Prostate gland (tissue), 2 donors: ENCODE results near the gene SURF1. TPM values are rescaled to one million over a fixed set of nuclear protein-coding genes. Genes with fewer than 3 reads are reported as not detected.
"Not testable (repeated sequence)": the region's sequence is repeated elsewhere in the genome, so short reads cannot be mapped to it uniquely, and the experiment has no call there.

ENCODE experiments used
- DNase-seq: peaks from one replicate; pipeline ENCODE4 v3.0.0-alpha.2; 2019; ENCODE audit warnings: low spot score
- H3K27ac ChIP-seq, 2 donors: fragments of 200-600 bp; sonication (generic); 2 replicates each; pipeline ENCODE4 v1.5.1; 2017 to 2019
- H3K27me3 ChIP-seq: fragments of 200-600 bp; sonication (generic); replicated peaks from 2 replicates; pipeline ENCODE4 v1.5.1; 2019; ENCODE audit not compliant: insufficient read depth
- H3K36me3 ChIP-seq, 2 donors: fragments of 200-600 bp; sonication (generic); 1 replicate in 1 of 2; 2 replicates in 1 of 2; pipeline versions ENCODE4 v1.5.1 to v1.8.1; 2017 to 2019
- H3K4me1 ChIP-seq: fragments of 200-600 bp; sonication (generic); replicated peaks from 2 replicates; pipeline ENCODE4 v1.5.1; 2019
- H3K4me3 ChIP-seq, 2 donors: fragments of 200-600 bp; sonication (generic); 2 replicates each; pipeline ENCODE4 v1.5.1; 2017 to 2019
- H3K9me3 ChIP-seq: fragments of 200-600 bp; sonication (generic); 2 replicates; pipeline ENCODE4 v1.5.1; 2017
- CTCF ChIP-seq, 4 experiments: fragments of 200-600 bp in 2 of 4; fragments of 450-650 bp in 2 of 4; sonication (generic) in 2 of 4; IDR thresholded peaks; 1 replicate in 3 of 4; 2 replicates in 1 of 4; pipeline ENCODE4 v1.5.1; 2016 to 2019; ENCODE audit warnings: antibody characterized with exemption in 4 of 4, mild to moderate bottlenecking in 2 of 4, moderate library complexity in 2 of 4
- POLR2A ChIP-seq: fragments of 450-650 bp; IDR thresholded peaks from one replicate; pipeline ENCODE4 v1.6.1; 2016; ENCODE audit warnings: antibody characterized with exemption, mild to moderate bottlenecking
- POLR2AphosphoS5 ChIP-seq: sonication (generic); formaldehyde crosslinking; IDR thresholded peaks from one replicate; pipeline ENCODE4 v1.6.1; 2017; ENCODE audit warnings: antibody characterized with exemption
- WGBS: methylation state at CpG from one replicate; pipeline ENCODE4 v1.1.5; 2018; 5-methylcytosine and 5-hydroxymethylcytosine counted together
- intact Hi-C: fragments of 100-400 bp; cut with DNase I; formaldehyde crosslinking; loops from one replicate; pipeline ENCODE4 v1.14.2; 2022
- total RNA-seq, 2 donors: library from RNA; depleted of rRNA; stranded (reverse); fragments of >200 nt; gene quantifications; one replicate each; pipeline ENCODE4 v1.1.0, GENCODE V29; 2016

The SURF1 gene
- total RNA-seq, 2 donors from 2014 or later, result 53.3 to 73.8 TPM

DNA sequence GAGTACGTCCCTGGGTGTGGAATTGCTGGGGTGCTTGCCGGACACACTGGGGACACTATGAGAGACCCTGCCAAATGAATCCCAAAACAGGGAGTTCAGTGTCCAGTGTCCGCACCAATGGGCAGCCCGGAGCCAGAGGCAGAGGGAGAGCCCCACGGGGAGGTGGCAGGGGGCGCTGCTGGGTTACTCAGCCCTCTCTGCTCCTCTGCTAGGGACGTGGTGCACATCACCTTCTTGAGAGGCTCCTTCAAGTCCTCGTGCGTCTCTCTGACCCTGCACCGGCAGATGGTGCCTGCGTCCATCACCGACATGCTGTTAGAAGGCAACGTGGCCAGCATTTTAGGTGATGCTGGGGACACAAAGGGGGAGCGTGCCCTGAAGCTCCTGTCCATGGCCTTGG, 40.7 kb upstream of the SURF1 start:
- WGBS, result 36% methylated on average over 14 of the region's 14 CpGs
- no peaks in the 10 kb centered on the region for H3K36me3 ChIP-seq
- intact Hi-C loops, result no loop called here
- H3K27ac ChIP-seq, result no peak overlapping the region
- no peak overlapping the region for H3K4me3 ChIP-seq
- no peak for DNase-seq
- H3K9me3 ChIP-seq, result no peaks in the 10 kb centered on the region
- TF ChIP-seq CTCF (IDR thresholded peaks at IDR 0.05) (no peak), POLR2AphosphoS5 (no peak), POLR2A (no peak)
- H3K27me3 ChIP-seq, result peaks cover 4% of the 10 kb centered on the region
- H3K4me1 ChIP-seq, result no peaks in the 10 kb centered on the region

DNA sequence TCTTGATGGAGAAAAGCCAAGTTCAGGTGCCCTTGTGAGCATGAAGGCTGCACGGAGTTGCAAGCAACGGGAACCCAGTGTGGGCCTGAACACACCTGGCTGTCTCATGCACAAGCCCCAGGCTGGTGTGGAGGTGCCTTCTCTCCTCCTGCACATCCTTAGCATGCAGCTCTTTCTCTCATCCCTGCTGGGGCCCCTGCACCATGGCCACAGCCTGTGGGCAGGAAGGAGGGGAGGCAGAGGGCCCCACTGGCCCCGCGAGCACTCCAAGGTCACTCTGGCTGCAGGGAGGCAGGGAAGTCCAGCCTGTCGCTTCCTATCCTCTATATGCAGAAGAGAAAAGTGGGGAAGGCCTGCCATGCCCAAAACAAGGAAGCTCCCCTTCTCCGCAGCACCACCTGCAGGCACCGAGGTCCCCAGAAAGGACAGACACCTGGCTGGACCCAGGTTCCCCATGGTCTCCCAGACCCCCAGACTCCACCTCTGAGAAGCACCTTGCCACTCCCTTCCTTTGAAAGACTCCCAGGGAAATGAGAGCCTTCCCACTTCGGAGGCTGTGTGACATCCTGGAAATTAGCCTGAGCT, 38.5 kb upstream of the SURF1 start:
- Histone ChIP-seq H3K36me3 (no peaks in the 10 kb centered on the region), H3K27me3 (peaks cover 4% of the 10 kb centered on the region), H3K4me3 (no peak overlapping the region), H3K9me3 (no peaks in the 10 kb centered on the region), H3K27ac (no peak overlapping the region), H3K4me1 (no peaks in the 10 kb centered on the region)
- 34% methylated on average over 8 of the region's 8 CpGs for WGBS
- no peak for DNase-seq
- TF ChIP-seq CTCF (IDR thresholded peaks at IDR 0.05) (no peak), POLR2AphosphoS5 (no peak), POLR2A (no peak)
- intact Hi-C loops, result no loop called here

DNA sequence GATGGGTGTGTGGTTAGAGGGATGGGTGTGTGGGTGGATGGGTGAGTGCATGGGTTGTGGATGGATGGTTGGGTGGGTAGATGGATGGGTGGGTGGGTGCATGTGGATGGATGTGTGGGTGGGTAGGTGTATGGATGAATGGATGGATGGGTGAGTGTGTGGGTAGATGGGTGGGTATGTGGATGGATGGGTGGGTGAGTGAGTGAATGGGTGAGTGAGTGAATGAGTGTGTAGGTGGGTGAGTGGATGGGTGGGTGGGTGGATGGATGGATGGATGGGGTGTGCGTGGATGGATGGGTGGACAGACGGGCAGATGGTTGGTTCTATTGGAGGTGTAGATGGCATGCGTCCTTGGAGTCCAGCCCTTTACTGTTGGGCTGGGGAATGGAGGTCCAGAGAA, 37.1 kb upstream of the SURF1 start:
- Histone ChIP-seq H3K9me3 (no peaks in the 10 kb centered on the region), H3K4me3 (no peak overlapping the region), H3K36me3 (no peaks in the 10 kb centered on the region), H3K4me1 (no peaks in the 10 kb centered on the region), H3K27me3 (peaks cover 4% of the 10 kb centered on the region), H3K27ac (no peak overlapping the region)
- 93% methylated on average over 3 of the region's 3 CpGs for WGBS
- intact Hi-C loops, result no loop called here
- DNase-seq, result no peak
- no peak for TF ChIP-seq CTCF (IDR thresholded peaks at IDR 0.05)
- no peak for TF ChIP-seq POLR2A
- TF ChIP-seq POLR2AphosphoS5, result no peak

DNA sequence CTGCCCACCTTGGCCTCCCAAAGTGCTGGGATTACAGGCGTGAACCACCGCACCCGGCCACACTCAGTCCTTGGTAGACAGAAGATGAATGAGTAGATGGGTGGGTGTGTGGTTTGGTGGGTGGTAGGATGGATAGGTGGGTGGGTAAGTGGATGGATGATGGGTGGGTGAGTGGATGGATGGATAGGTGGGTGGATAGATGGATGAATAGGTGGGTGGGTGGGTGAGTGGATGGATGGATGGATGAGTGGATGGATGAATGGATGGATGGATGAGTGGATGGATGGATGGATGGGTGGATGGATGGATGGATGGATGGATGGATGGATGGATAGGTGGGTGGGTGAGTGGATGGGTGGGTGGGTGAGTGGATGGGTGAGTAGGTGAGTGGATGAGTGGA, 36.0 kb upstream of the SURF1 start:
- H3K4me3 ChIP-seq, H3K27me3 ChIP-seq, intact Hi-C loops, H3K9me3 ChIP-seq, H3K36me3 ChIP-seq, H3K27ac ChIP-seq, DNase-seq, H3K4me1 ChIP-seq: not testable (repeated sequence)
- WGBS, result 99% methylated on average over 3 of the region's 3 CpGs

GRCh38 chr9:133391449-133391848, 35.2 kb upstream of the SURF1 start:
- H3K36me3 ChIP-seq, intact Hi-C loops, H3K9me3 ChIP-seq, H3K27ac ChIP-seq, H3K27me3 ChIP-seq, H3K4me1 ChIP-seq, H3K4me3 ChIP-seq, DNase-seq: not testable (repeated sequence)
- 58% methylated on average over 3 of the region's 4 CpGs for WGBS

DNA sequence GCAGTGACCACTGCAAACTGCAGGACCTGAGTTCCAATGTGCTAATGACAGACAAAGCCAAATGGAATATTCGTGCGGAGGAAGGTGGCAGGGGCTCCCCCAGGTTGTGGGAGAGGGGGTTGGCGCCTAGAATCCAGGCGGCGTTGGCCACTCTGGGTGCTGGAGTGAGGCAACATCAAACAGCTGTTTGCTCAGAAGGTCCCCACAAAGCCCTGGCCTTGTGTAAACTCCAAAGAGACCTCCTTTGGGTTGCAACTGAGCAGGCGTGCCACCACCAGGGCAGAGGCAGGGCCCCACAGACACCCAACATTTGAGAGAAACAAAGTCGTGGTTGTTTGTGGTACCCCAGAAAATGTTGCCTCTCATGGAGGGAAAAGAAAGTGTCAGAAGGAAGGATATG, 34.4 kb upstream of the SURF1 start:
- intact Hi-C loops, result no loop called here
- TF ChIP-seq CTCF (IDR thresholded peaks at IDR 0.05), result no peak
- no peak for TF ChIP-seq POLR2AphosphoS5
- TF ChIP-seq POLR2A, result no peak
- H3K4me3 ChIP-seq, result no peak overlapping the region
- no peak for DNase-seq
- no peaks in the 10 kb centered on the region for H3K4me1 ChIP-seq
- 85% methylated on average over 7 of the region's 7 CpGs for WGBS
- H3K9me3 ChIP-seq, result no peaks in the 10 kb centered on the region
- peaks cover 4% of the 10 kb centered on the region for H3K27me3 ChIP-seq
- no peak overlapping the region for H3K27ac ChIP-seq
- H3K36me3 ChIP-seq, result no peaks in the 10 kb centered on the region
